Epidermal melanocyte (primary cell): ENCODE measurements around the gene PEX14.

ENCODE experiments used
- DNase-seq: peaks from one replicate; pipeline ENCODE4 v3.0.0; 2011; ENCODE audit warnings: low spot score; ENCODE audit not compliant: insufficient read length

PEX14 gene

DNA sequence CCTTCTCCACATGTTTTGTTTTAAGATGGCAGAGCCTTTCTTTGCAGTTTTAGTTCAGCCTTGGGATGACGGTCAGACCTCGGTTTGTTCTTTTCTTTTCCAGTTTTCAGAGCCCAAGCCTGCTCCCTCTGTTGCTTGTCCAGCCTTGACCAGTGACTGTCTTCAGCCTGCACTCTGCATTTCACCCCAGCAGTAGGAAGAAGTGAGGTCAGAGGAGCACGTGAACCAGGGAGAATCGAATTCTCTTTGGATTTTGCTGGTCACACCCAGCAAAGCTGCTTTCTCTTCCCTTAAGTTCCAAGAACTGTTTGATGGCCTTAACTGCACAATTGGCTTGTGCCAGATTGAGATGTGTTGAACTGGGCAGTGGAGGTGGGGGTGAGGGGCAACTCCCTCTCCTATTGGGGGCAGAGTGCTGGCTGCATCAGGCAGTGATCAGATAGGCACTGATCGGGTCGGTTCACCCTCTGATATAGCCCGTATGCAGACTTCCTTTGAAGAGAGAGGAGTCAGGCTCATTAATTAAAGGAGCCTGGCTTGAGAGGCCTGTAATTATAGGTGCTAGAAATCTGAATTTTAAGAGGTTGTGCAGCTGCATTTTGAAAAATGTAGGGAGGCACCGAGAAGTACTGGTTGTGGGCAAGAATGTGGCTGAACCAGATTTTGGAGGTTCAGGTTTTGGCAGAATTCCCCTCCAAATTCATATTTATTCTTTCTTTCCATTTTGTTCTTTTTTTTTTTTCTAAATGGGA lies 42.4 kb downstream of the PEX14 start:
- no peak for DNase-seq

DNA sequence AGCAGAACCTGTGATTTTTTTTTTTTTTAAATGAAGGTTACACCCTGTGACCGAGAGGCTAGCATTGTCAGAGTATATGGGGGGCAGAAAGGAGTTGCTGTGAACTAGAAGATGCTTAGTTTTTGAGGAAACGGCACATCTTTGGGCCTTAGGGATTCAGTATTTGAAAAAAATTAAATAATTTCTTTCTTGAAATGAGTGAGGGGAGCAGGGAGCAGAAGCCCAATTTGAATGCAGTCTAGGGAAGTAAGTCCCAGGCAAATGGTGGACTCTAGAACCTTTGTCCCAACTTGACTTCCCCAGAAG lies 42.9 kb downstream of the PEX14 start:
- DNase-seq, result no peak

DNA sequence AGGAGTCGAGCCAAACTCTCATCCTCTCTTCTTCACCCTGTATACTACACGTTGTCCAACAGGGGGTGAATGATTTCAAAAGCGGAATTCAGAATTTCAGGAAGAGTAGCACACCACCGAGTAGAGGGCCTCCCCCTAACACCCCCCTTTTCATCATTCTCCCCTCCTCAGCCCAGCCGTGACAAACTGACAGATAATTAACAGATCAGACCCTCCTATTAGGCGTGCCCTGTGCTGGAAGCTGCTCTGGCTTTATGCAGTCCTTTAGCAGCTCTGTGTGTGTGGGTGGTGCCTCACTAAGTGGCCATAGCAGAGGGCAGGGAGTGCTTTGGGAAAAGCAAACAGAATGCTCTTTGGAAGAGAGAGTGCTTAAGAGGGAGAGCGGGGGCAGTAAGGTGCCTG lies 44.3 kb downstream of the PEX14 start:
- DNase-seq, result no peak

DNA sequence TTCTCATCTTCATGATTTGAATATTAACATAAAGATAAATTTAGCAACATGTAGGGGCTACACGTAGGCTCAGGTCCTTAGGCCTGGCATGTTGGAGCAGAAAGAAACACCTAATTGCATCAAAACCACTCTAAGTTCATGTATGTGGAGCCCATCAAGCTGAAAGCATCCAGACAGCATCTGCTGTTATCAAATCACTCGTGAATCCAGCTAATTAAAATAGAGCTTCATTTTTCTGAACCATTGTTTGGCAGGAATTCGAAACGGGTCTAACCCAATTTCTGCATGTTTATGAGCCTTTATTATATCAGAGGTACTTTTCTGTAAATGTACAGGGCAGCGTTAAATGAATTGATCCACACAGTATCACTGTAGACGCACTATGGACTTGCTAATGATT lies 45.7 kb downstream of the PEX14 start:
- no peak for DNase-seq

DNA sequence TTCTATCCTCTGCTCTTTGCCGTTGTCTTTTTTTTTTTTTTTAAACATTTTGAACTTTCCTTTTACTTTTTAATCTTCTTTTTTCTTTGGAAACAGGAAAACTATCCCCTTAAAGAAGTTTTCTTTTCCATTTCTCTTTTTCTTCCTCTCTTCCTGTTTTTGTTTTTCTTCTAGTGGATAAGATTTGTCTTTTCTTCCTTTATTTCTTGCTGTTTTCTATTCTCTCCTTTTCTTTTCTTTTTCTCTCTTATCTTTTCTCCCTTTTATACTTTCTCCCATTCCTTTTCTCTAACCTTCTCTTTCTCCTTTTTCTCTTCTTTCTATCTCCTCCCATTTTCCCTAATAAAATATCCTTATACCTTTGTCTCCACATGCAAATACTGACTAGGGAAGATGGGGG lies 46.2 kb downstream of the PEX14 start:
- no peak for DNase-seq

DNA sequence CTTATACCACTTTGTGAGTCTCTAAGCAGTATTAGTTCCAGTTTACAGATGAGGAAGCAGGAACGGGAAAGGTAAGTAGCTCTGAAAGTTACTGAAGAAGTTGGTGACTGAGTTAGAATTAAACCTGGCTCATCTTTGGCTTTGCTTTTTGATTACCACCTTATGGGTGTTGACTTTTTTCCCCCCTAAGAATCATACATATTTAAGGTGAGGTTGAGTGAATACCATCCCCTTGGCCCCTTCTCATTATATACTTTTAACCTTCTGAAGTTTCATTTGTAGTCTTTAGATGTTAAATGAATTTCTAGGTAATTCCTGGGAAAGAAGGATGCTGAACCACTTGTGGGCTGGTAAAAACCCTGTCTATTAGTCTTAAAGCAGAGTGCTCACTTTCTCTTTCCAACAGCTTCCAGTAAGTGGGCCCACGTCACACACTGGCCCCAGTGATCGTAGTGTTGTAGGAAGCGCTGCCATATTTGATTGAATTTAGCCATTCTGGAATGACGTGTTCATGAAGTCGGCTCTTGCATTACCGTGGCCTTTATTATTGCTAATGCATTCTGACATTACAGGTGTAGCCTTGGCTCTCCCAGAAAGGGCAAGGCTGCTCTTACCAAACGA lies 46.9 kb downstream of the PEX14 start:
- DNase-seq, result no peak

DNA sequence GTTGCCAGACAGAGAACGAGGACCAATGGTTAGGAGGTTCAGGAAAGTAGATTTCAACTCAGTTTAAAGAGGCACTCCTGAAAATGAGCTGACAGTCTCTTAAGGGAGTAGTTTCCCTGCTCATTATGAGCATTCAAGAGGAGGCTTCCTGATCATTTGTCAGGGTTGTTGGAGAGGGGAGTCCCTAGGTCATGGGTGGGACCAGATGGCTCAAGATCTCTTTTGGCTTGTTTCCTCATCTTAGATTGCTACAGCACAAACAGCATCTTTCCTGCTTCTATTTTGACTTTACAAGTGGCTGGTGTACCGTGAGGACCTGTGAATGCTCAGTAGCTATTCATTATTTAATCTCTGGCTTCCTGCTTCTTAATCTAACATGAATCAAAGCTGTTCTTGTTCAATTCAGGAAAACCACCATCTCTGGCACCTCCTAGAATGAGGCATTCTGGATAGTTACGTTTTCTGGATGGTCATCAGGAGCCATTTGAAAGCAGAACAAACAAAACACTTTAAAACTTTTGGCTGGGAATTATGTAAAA lies 47.6 kb downstream of the PEX14 start:
- no peak for DNase-seq

DNA sequence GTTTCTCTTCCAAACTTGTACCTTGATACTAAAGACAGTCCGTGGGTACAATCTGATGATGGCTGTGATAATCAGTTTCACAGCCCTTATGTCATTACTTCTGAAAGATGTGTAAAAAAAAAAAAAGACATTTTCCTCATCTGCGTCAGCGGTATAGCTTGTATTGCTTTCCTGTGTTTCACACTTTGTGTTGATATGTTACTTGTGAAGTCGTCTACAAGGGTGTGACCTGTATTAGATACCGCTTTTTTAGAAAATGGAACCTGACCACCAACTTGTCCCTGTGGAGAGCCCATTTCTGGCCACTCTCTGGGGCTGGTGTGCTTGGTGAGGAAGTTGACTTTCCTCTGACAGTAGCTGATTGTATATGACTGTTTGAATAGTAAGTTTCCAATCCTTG lies 50.5 kb downstream of the PEX14 start:
- DNase-seq, result no peak

DNA sequence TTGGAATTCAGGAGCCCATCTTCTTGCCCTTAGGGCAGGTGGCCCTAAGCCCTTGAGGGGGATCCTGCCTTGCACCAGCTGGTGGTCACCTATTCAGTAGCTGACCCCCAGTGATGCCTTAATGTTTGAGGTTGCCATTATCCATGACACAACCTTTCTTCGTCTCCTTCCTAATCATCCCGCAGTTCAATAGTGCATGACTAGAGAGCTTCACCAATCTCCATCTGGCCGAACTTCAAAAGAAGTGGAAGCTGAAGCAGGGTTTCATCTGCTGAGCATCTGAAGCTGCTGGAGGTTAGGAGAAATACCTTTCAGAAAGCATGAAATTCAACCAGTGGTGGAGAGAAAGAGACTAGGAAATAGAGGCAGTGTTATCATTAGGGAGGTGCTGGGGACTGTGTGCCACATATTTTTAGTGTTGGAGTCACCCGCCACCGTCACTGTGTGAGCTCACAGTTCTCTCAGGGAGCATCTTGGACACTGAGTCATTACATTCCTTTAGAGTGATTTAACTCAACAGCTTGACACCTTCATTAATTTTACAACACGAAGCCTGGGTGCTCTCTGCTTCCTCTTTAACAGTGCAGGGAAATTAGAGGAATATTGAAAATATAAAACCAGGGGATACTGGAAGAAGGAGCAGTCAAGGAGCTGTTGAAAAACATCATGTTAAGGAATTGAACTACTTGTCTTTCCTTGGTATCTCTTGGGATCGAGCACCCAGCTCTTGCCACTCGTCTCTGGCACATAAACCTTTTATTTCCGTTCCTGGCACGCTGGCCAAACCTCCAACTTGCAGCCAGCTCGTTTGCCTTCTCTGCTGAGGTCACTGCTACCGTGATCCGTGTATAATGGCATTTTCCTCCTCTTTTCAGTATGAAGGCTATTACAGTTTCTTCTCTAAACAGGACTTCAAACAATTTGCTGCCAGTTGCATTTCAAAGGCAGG lies 53.6 kb downstream of the PEX14 start:
- no peak for DNase-seq

DNA sequence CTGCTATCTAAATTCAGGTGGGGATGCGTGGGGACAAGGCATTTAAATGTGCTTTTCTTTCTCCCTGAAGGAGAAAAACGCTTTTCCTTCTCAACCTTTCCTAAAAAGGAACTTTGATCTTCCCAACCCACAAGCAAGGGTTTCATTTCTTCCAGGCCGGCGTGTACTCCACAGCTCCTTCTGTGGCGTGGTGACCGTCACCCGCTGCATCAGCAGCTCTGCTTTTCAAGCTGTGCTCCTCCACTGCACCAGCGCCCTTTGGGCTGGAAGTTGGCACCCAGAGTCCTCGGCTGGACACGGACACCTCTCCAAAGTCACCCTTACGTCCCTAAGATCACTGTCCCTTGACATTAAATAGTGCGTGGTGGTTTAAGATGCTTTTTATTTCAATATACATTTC lies 54.3 kb downstream of the PEX14 start:
- DNase-seq, result no peak

DNA sequence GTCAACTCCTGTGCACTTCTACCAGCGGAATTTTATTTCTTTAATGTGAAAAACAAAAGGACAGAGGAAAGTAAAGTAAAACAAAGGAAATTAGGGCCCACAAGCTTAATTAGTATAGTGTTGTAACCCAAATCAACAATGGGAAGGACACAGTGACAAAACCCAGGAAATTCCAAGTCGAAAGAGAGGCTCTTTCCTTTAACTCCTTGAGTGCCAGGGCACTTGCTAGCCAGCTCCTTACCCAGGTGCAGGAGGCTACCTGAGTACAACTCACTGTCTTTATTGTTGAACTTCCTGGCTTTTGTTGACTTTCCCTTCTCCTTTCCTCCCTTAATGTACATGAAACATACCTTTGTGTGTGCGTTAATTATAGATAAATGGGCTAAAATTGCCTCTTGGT lies 55.0 kb downstream of the PEX14 start:
- no peak for DNase-seq

DNA sequence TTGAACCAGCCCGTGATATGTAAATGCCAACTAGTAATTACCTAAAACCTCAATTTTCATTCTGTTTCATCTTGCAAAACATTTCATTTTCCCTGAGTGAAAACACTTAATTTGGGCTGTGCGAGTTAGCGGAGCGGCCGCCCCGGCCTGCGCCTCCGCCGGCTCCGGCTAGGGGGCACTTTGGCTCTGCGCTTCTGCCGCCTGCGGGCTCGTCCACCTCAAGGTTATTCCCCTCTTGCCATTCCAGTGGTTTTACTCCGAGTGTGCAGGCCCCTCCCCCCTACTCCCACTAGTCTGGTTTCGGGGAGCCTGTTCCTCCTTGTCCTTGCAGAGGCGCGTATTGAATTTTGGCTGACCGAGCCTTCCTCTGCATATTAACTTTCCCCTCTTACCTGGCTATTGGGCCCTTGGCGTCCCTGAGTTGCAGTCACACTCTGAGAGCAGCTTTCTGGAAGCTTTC lies 55.6 kb downstream of the PEX14 start:
- DNase-seq, result no peak

DNA sequence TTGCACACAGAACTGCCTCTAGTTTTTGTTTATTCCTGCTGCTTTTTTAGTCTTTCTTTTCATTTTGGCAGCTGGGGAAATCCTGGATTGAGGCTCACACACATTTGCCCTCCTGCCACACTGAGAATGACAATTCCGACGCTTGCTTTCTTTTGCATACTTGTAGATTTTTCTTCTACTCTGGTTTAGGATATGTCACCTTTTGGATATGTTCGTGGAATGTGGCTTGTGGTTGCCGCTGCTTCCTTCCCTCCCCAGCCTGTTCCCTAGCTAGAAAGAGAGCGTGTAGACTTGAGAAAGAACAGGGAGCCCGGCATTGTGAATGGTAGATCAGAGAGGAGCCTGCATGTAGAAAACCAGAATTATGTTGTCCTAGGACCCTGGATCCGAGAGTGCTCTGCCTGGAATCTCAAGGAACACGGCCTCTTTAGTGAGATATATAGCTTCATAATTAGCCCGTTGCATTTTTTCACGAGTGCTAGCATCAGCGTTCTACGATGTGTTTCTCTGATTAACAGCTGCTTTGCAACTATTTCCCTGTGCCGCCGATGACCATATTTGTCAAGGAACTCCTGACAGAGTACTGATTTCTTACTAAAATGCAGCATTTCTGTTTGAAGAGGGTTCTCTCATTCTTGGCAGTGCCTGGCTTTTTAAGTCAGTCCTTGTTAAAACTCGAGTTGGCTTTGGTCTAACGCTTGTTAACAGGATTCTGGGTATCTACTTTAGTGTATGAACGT lies 56.2 kb downstream of the PEX14 start:
- DNase-seq, result no peak

DNA sequence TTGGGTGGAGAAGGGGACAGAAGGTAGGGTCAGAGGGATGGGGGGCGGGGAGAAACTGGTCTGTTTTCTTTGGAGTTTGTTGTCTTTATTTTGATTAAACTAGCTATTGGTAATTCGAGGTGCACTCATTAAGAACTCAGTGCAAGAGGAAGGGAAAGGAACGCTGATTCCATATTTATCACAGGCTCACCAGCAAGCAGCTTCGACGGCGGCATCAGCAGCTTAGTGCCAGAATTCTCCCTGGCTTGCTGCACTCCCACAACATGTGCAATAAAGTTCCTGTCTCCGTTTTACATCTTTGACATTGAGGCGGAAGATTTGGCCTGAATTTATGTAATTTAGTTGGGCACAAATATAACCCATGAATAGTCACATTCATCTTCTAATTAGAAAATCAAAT lies 57.6 kb downstream of the PEX14 start:
- DNase-seq, result no peak

DNA sequence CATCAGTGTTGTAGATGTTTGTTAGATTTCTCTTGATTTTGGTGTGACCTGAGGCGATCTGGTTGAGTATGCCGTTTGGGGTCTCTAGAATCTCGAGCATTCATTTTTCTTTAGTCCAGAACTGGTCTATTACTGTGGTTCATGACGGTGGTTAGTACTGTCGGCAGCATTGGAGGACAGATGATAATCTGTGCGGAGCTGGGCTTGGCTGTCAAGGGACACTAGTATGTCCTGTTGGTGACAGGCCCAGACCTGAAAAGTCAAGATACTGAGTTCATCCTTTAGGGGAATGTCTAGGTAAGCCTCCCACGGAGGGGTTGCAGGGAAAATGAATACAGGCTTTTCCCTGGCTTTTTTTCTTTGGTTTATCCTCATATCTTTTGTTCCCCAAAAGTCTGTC lies 59.8 kb downstream of the PEX14 start:
- no peak for DNase-seq

DNA sequence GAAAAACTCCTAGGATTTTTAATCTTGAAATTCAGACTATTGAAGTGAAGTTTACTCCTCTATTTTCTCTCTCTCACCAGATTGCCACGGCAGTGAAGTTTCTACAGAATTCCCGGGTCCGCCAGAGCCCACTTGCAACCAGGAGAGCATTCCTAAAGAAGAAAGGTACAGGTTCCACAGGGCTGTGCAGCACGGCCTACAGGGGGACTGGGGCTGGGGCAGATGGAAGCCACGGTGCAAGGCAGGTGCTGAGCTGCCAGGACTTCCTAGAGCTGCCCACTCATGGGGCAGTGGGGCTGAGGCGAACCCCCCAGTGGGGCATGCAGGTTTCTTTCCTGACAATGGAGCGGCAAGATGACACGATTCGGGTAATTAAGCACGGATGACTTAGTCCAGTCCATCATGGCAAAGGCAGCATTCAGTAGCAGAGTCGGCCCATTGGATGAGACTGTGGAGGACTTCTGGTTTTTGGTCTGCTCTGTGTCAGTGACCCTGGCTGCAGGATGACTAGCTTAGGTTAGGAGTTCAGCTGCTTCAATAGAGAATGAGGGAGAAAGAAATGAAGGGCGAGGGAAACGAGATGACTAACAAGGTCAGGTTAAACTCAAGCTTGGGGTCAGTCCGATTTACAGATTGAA lies 61.5 kb downstream of the PEX14 start:
- no peak for DNase-seq

DNA sequence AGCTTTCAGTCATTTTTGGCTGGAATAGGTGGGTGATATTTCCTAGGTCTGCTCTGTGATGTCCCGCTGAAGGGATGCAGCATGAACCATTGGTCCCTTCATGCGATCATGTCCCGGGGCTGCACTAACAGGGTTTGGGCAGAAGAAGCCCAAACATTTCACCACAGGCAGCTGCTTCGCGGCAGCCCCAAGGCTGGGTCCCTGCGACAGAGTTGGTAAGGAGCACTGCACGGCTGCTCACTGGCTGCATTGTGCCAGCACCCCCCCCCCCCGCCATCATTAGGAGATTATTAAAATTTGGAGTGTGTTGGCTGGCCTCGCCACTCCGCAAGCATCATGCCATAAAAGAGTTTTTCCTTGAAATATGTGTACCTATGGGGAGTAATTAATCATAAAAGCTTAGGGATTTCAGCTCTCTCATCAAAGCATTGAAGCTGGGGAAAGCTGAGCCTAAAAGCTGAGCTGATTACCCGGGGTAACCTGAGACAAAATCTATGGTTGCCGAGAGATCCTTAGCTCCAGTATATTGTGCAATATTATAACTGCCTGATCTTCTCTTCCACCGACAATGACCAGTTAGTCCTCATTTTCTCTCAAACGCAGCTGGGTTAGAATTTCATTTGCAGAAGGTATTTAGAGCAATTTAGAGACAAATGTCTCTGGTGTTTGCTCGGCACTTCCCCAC lies 62.5 kb downstream of the PEX14 start:
- DNase-seq, result no peak

DNA sequence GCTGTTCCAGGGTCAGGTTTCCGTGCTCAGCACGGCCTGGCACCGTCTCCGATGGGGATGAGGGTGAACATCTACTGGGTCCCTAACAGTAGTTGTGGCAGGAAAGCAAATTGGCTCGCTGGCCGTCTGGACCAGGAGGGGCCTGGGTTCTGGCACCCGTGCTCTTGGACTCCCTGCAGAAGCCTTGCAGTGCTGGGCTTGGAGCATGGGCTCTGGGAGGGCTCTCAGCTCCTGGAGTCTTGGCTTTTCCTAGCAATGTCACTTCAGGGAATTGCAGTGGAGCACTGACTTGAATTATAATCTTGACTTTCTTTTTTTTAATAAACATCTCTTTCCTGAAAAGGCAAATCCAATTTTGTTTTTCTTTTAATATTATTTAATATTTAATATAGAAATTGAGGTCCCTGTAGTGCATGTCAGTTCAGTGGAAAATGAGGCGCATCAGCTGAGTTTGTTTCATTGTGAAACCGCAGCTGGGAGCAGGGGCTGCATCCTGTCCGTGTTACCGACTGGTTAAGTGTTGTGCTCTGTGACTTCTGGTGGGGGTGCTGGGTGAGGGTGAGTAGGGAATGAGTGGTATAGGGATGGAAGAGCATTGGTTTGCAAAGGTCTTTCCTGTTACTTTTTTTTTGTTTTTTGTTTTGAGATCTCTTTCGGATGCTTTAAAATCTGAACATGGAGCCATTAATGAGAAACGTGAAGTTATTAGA lies 64.1 kb downstream of the PEX14 start:
- DNase-seq, result no peak

DNA sequence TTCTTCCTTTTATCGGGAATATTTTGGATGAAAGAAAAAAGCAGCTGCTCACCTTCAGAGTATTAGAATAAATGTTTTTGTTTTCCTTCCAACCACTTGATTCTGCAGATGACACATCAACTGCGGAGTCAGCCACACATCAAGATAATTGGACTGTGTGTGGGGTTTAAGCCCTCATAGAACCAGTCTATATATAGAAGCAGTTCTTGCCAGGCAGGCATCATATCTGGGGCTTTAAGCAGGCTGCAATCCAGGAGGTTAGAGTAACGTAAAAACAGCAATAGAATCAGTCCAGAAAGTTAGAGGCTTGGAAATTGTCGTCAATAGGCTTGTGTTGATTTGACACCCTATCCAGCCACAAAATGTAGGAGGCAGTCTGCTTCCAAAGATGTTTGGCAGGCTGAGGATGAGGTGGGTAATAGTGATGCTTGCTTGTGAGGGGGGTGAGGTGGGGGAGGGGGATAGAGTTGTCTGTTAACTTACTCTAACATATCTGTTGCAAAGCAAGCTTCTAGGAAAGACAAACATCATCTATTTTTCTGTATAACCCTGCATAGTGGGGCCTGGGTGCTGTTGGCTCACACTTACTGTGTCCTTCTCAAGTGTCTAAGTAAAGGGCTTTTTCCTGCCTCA lies 64.8 kb downstream of the PEX14 start:
- no peak for DNase-seq
